Hematopoietic multipotent progenitor cell treated with erythropoietin and hydrocortisone succinate and interleukin-3 and kit ligand, for 17 days (in vitro differentiated cells): ENCODE results near the gene IMMP2L.
"Not testable (repeated sequence)": the region's sequence is repeated elsewhere in the genome, so short reads cannot be mapped to it uniquely, and the experiment has no call there.

Experiments
- DNase-seq: peaks from one replicate; pipeline ENCODE4 v3.0.0-alpha.2; 2015; ENCODE audit warnings: low spot score

IMMP2L gene

DNA sequence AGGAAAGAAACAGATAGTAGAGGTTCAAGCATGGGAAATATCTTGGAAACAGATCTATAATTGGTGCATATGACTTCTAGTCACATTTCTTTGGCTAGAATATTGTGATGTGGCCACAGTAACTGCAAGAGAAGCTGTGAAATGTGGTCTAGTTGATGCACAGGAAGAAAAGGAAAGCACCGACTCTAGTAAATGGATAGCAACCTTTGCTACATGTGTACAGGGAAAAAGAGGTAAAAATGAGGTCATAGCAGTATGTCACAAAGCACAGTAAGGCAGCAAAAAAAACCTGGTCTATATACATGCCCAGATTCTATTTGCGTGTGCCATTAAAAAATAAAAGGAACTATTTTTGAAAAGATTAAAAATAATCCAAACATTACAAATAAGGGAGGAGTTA lies 573.9 kb downstream of the IMMP2L start:
- DNase-seq = no peak

DNA sequence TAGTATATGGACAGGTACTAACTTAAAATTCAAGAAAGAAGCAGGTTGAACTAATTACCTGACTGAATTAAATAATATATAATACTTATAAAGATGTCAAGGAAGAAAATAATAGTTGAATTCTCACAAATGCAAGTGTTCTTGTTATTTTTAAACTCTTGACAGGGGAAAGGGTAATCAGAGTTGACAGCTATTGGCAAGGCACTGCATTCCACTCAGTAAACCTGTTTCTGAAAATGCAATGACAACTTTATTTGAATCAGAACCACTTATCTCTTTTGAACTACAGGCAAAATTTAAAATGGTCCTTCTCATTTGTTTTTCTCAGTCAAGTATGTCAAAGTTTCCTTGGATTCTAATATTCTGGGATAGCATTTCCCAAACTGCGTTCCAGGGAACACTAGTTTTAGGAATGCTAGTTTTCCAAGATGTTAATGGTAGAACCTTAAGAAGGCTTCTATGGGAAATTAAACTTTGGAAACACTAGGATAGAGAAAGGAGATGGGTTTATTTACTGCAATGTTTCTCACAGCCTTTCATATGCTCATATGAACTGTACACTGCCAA lies 575.1 kb downstream of the IMMP2L start:
- no peak for DNase-seq

- no peak for DNase-seq
These were observed 578.4 kb downstream of the IMMP2L start for GRCh38 chr7:110983822-110984456.

DNA sequence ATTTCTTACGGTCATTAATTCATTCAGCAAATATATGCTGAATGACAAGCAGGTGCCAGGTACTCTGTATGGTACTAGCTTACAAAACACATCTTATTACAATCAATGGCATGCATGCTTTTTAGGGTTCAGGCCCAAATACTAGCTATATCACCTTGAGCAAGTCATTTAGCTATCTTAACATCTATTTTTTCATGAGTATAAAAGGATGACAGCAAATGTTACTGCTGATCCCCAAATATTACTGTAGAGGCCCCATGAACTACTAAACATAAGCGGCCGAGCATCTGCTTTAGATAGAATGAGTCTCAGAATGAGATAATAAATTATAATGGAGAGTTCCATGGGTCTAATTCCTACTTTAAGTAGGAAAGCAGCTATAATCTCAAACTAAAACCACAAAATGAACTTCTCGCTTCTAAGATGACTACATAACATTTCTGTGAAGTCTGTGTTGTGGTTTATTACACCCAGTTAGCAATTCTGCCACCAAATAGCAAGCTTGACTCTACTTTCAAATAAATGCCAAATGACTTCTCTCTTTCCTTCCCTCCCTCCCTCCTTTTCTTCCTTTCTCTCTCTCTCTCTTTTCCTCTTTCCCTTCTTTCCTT lies 585.1 kb downstream of the IMMP2L start:
- DNase-seq = no peak

GRCh38 chr7:110975486-110975885 lies 586.8 kb downstream of the IMMP2L start:
- DNase-seq = no peak

- DNase-seq = no peak
These were observed 587.9 kb downstream of the IMMP2L start for GRCh38 chr7:110974441-110974840.

DNA sequence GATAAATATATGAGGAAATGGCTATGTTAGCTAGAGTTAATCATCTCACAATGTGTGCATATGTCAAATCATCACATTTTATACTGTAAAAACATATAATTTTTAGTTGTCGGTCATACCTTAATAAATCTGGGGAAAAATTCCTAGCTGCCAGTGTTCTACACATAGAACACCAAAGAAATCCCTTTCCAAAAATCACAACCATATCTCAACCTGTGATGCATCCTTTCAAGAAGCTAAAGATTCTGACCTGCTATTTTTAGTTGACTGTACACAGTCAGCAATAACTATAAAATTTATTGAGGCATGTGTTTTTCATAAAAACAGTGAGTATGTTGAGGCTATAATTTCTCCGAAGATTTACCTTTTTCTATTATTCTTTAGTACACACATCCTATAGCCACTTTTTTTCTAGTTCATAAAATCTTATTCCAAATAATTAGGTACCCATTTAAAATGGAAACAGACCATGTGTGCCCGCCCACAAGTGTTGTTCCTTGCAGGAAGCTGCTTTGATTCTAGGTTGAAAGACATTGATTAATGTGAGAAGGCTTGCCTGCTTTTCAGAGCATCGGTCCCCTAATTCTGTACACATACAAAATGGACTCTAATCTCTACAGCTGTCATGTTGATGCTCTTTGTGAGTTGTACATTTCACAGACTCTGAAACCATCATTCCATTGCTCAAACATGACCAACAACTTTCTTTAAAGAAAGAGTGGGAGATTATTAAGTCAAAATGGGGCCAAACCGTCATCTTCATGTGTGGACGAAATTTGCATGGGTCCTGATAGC lies 588.9 kb downstream of the IMMP2L start:
- DNase-seq = no peak

GRCh38 chr7:110964775-110965174 lies 597.5 kb downstream of the IMMP2L start:
- DNase-seq = no peak

GRCh38 chr7:110962826-110963225 lies 599.5 kb downstream of the IMMP2L start:
- no peak for DNase-seq

- no peak for DNase-seq
These were observed 599.9 kb downstream of the IMMP2L start for GRCh38 chr7:110962374-110962773.

- DNase-seq = no peak
These were observed 601.5 kb downstream of the IMMP2L start for GRCh38 chr7:110960811-110961210.

DNA sequence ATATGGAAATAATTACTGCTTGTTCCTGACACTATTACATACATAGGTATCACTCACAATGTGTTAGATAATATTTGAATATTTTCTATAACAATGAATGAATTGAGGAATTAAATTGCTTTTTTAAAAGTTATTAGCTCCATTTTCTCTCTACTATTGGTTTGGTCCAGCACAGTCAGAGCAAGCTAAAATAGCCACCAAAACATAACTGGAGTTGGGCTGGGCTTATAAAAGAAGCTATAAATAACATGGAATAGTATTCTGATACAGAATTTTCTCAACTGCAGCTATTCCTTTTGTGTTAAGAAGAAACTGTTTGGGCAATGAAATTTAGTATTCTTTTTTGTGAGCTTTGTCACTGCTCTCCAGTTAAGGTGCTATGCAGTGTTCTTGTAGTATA lies 614.0 kb downstream of the IMMP2L start:
- DNase-seq = no peak

- DNase-seq = no peak
These were observed 614.9 kb downstream of the IMMP2L start for GRCh38 chr7:110947408-110947807.

GRCh38 chr7:110944966-110945644 lies 617.2 kb downstream of the IMMP2L start:
- no peak for DNase-seq

GRCh38 chr7:110944448-110944847 lies 617.8 kb downstream of the IMMP2L start:
- no peak for DNase-seq

GRCh38 chr7:110943701-110944345 lies 618.5 kb downstream of the IMMP2L start:
- no peak for DNase-seq

DNA sequence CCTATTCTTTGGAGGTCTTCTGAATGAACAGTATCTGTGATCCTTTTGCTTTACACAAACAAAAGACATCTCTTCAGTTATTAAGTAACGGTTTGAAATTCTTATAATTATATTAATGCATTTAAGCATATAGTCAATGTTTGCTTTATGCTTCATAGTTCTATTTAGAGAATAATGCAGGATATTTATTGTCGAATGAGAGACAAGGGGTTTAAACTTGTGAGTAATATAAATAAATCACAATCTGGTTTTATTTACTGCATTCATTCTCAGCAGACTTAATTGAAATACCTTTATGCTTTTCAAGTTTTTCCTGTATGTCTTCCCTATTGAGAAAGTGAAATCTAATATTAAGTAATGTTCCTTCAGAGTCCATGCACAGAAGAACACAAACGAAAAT lies 620.9 kb downstream of the IMMP2L start:
- no peak for DNase-seq

DNA sequence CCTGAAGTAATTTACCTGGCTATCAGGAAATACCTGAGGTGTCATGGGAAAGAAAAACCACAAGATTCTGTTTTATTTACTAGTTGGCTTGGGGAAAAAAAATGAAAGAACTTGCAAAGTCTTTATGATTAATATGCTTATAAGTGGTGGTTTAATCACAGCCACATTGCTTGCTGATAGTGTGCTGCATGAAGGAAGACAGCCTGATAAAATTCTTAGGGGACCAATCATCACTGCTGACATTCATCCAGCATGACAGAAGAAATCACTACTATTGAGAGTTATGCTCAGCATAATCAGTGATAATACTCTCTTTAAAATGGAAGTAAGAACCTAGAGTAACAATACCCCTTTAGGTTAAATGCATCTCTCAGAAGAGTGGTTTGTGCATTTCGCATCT lies 621.5 kb downstream of the IMMP2L start:
- no peak for DNase-seq

GRCh38 chr7:110938165-110938564 lies 624.1 kb downstream of the IMMP2L start:
- DNase-seq = no peak

- DNase-seq = not testable (repeated sequence)
These were observed 625.6 kb downstream of the IMMP2L start for GRCh38 chr7:110936665-110937064.

DNA sequence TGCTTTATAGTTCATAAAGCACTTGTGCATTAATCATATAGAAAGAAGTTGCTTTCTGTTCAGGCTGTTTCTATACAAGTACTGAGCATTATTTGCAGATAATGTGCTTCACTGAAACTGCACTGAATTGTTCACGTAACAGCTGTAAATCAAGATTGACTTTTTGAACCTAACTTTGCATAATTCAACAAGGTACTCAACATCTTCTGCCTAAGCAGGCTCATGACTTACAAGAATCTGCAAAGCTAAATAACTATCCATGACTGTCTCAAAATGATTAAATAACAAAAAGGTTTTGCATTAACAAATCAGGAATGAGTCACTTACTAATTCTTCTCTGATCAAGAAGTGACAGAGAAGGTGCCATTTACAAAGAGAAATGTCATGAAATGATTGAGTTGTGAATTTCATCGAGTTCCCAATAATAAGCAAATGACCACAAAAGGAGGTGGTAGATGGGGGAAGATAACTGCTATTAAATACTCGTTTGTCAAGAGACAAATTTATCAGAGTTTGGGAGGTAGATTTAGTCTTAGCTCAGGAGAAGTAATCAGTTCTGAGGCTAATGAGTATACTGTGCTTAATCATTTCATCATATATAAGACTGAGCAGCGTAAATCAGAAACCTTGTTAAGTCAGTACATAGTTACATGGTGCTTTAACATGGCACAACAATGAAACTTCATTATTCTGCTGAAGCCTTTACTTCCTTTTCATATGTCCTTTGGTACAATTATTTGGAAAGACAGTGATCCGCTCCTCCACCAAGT lies 632.6 kb downstream of the IMMP2L start:
- DNase-seq = no peak
